Calu3 (cell line): Measurements from ENCODE around the gene ACSL6. TPM values are rescaled to one million over a fixed set of nuclear protein-coding genes. Genes with fewer than 3 reads are reported as not detected.

ENCODE experiments used
- BruUV-seq: library from RNA; stranded (reverse); fragments of 400-500 nt; replicated peaks from 2 replicates; lab custom pipeline; 2021; lab: Mats Ljungman, UMichigan
- CTCF ChIA-PET: fragments of 300-600 bp; sonication (Branson Sonifier 250); formaldehyde crosslinking; loops from one replicate; lab custom pipeline; 2022; ENCODE audit warnings: antibody characterized with exemption; lab: Charles Lee
- DNase-seq: peaks from one replicate; pipeline ENCODE4 v3.0.0; 2022
- H3K27ac Mint-ChIP-seq: one replicate; pipeline ENCODE4 v1.8.0; 2022; ENCODE audit warnings: mixed read lengths; ENCODE audit not compliant: unreplicated experiment
- H3K27me3 Mint-ChIP-seq: one replicate; pipeline ENCODE4 v1.8.0; 2022; ENCODE audit warnings: mixed read lengths; ENCODE audit not compliant: unreplicated experiment
- H3K36me3 Mint-ChIP-seq: one replicate; pipeline ENCODE4 v1.8.0; 2022; ENCODE audit warnings: mild to moderate bottlenecking, moderate library complexity, mixed read lengths; ENCODE audit not compliant: insufficient read depth, unreplicated experiment
- H3K4me1 Mint-ChIP-seq: one replicate; pipeline ENCODE4 v1.8.0; 2022; ENCODE audit warnings: mild to moderate bottlenecking, low read depth, mixed read lengths; ENCODE audit not compliant: unreplicated experiment
- H3K4me3 Mint-ChIP-seq: one replicate; pipeline ENCODE4 v1.8.0; 2022; ENCODE audit warnings: mild to moderate bottlenecking, low read depth, moderate library complexity, mixed read lengths; ENCODE audit not compliant: unreplicated experiment
- H3K9me3 Mint-ChIP-seq: one replicate; pipeline ENCODE4 v1.8.0; 2022; ENCODE audit warnings: low read depth, mixed read lengths; ENCODE audit not compliant: unreplicated experiment
- intact Hi-C: fragments of 100-400 bp; cut with micrococcal nuclease; formaldehyde crosslinking; loops from one replicate; pipeline ENCODE4 v1.10.0; 2022; ENCODE audit not compliant: unreplicated experiment
- total RNA-seq: library from RNA; stranded (reverse); gene quantifications from 2 replicates; pipeline ENCODE4 v1.2.3, GENCODE V29; 2022
- TF ChIP-seq, protein P1 (sequence below): fragments of 200-600 bp; IDR thresholded peaks from one replicate; pipeline ENCODE4 v1.8.0; 2022; ENCODE audit warnings: antibody characterized with exemption; ENCODE audit not compliant: unreplicated experiment

The ACSL6 gene
- total RNA-seq, 1 experiment from 2014 or later = 0.24 TPM

- Mint-ChIP-seq H3K9me3 (no peaks in the 10 kb centered on the region), H3K4me1 (no peaks in the 10 kb centered on the region), H3K27ac (no peak overlapping the region), H3K27me3 (peaks cover 81% of the 10 kb centered on the region), H3K36me3 (peaks cover 11% of the 10 kb centered on the region), H3K4me3 (no peak overlapping the region)
- intact Hi-C loops = loop anchor here (10.0 kb wide), 1 partner anchor 1258 kb away; no protein-coding TSS in a partner anchor
- BruUV-seq = no TSS peak
- CTCF ChIA-PET = interaction anchor here (1.5 kb wide), 1 partner anchor 10 kb away, joined by 3 read pairs; no protein-coding TSS in a partner anchor
- TF ChIP-seq, protein P1, sequence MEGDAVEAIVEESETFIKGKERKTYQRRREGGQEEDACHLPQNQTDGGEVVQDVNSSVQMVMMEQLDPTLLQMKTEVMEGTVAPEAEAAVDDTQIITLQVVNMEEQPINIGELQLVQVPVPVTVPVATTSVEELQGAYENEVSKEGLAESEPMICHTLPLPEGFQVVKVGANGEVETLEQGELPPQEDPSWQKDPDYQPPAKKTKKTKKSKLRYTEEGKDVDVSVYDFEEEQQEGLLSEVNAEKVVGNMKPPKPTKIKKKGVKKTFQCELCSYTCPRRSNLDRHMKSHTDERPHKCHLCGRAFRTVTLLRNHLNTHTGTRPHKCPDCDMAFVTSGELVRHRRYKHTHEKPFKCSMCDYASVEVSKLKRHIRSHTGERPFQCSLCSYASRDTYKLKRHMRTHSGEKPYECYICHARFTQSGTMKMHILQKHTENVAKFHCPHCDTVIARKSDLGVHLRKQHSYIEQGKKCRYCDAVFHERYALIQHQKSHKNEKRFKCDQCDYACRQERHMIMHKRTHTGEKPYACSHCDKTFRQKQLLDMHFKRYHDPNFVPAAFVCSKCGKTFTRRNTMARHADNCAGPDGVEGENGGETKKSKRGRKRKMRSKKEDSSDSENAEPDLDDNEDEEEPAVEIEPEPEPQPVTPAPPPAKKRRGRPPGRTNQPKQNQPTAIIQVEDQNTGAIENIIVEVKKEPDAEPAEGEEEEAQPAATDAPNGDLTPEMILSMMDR = no peak
- no peak for DNase-seq
These were observed 1.7 kb upstream of the ACSL6 start for GRCh38 chr5:132013006-132013689.

DNA sequence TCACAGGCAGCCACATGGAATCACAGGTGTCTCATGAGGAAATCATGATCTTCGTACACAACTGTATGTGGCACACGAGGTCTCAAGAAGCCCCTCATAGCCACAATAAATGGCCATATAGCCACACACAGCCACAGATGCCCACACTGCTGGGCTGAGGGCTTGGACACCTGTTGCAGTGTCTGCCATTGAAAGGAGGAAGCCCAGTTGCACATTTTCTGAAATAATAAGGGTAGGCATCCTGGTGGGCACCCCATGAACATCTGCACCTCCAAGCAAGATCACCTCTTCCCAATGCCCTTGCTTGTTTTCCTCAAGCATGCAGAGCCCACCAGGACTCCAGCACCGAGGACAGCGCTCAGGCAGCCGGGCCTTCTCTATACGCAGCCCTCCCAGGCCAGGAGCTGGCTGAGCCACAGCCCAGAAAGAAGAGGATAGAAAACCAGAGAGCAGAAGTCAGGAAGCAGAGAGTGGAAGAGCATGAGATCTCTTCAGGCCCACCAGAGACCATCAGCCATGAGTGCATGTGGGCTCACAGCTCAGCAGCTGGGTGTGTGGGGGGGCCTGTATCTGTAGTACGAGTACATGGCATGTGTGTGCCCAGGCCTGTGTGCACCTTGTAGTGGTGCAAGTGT is 1.0 kb upstream of the ACSL6 start:
- H3K27me3 Mint-ChIP-seq = peaks cover 74% of the 10 kb centered on the region

DNA sequence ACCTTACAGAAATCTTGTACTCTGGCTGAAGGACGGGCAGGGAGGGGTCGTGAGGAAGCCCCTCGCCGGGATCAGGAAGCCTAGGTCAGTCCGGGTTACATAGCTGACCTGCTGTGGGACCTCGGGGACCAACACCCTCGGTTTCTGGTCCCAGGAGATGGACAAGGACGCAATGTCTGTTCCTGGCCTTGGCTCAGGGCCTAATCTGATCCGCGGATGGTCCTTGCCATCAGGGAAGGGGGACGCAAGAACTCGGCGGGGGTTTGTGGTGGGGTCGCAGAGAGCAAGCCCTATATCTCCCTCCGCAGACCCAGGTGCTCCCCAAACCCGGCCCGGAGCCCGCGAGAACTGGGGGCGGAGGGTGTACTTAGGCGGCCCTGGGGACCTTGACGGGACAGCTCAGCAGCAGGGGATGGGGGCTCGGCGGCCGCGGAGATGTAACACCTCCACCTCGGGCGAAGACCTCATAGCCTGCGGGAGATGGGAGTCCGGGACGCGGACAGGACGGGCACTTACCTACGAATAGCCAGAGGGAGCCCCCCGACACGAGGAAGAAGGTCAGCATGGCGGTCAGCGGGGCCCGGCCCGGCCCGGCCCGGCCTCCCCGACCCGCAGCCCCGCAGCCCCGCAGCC is 353 bp downstream of the ACSL6 start:
- Mint-ChIP-seq H3K36me3 (peaks cover 11% of the 10 kb centered on the region), H3K27ac (no peak overlapping the region), H3K27me3 (peaks cover 60% of the 10 kb centered on the region), H3K9me3 (no peaks in the 10 kb centered on the region), H3K4me3 (peak overlapping the region; percentile 67), H3K4me1 (no peaks in the 10 kb centered on the region)
- no TSS peak for BruUV-seq
- CTCF ChIA-PET = interaction anchor here (0.6 kb wide), 2 partner anchors 30 to 423 kb away, joined by 3 read pairs; no protein-coding TSS in a partner anchor
- no peak for DNase-seq
- intact Hi-C loops = loop anchor here (10.0 kb wide), 1 partner anchor 1256 kb away; no protein-coding TSS in a partner anchor
- TF ChIP-seq, protein P1 = no peak

More for the DNA sequence above, 1.0 kb upstream of the ACSL6 start:
- TF ChIP-seq, protein P1 = no peak
- intact Hi-C loops = loop anchor here (10.0 kb wide), 1 partner anchor 1258 kb away; no protein-coding TSS in a partner anchor
- Mint-ChIP-seq H3K27ac (no peak overlapping the region), H3K4me1 (no peaks in the 10 kb centered on the region), H3K36me3 (peaks cover 11% of the 10 kb centered on the region), H3K9me3 (no peaks in the 10 kb centered on the region), H3K4me3 (peak overlapping the region; percentile 67)
- no TSS peak for BruUV-seq
- CTCF ChIA-PET = interaction anchor here (1.5 kb wide), 1 partner anchor 10 kb away, joined by 3 read pairs; no protein-coding TSS in a partner anchor
- no peak for DNase-seq

DNA sequence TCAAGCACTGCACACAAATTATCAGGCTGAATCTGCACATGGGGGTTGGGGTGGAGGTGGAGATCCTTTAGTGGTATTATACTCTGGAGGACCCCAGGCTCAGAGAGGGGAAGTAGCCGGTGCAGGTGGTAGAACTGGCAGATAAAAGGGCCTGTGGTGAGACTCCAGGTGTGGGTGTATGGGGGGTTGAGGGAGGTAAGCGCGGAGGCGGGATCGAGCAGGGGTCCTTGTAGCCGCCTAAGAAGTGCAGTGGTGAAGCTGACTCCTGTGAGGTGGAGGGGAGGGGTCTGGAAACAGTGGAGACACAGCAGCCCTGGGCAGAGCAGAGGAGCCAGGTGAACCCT is 841 bp downstream of the ACSL6 start:
- H3K4me3 Mint-ChIP-seq = peak overlapping the region; percentile 67
- no TSS peak for BruUV-seq
- H3K27ac Mint-ChIP-seq = no peak overlapping the region
- H3K4me1 Mint-ChIP-seq = no peaks in the 10 kb centered on the region
- no peaks in the 10 kb centered on the region for H3K9me3 Mint-ChIP-seq
- peaks cover 11% of the 10 kb centered on the region for H3K36me3 Mint-ChIP-seq
- intact Hi-C loops = loop anchor here (10.0 kb wide), 1 partner anchor 1256 kb away; no protein-coding TSS in a partner anchor
- DNase-seq = no peak
- CTCF ChIA-PET = no interaction called here
- peaks cover 55% of the 10 kb centered on the region for H3K27me3 Mint-ChIP-seq
- TF ChIP-seq, protein P1 = no peak
